ENCODE results near the gene FAM228B.

The FAM228B gene

GRCh38 chr2:24206242-24206641 is 83.0 kb downstream of the FAM228B start:
- DNase-seq, result no peak

DNA sequence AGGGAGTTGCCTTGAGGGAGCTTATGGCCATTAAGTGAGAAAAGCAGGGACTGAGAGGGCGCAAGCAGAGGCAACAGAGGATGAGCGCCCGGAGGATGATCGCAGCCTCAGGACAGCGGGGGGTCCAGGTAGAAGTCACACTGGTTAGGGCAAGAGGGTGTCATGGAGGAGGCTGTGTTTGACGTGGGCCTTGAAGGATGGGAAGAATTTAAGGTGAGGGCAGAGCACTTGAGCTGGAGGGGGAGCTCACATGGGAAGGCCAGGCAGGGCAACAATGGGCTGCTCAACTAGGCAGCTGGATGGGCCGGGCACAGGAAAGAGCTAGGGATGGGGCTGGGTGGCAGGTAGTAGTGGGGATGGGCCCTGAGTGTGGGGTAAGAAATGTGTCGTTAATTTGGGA is 83.4 kb downstream of the FAM228B start:
- DNase-seq, result no peak

DNA sequence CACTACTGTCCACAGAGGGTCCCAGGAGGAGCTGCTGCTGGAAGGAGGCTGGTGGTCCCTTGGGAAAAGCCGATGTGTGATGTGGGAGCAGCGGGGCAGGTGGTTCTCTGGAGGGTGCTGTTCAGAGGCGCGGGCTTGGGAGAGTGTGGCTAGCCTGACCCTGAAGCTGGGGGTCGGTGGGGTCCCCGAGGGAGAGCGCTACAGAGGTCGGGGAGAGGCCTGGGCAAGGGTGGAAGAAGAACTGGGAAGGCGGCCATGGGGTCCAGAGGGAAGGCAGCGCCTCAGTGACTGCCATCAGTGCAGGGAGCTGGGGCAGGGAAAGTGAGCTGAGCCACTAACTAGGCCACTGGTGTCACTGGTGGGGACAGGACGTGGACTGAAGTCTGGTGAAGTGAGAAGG is 84.1 kb downstream of the FAM228B start:
- no peak for DNase-seq

- DNase-seq, result no peak
Measured at GRCh38 chr2:24208490-24208889, 85.2 kb downstream of the FAM228B start.

DNA sequence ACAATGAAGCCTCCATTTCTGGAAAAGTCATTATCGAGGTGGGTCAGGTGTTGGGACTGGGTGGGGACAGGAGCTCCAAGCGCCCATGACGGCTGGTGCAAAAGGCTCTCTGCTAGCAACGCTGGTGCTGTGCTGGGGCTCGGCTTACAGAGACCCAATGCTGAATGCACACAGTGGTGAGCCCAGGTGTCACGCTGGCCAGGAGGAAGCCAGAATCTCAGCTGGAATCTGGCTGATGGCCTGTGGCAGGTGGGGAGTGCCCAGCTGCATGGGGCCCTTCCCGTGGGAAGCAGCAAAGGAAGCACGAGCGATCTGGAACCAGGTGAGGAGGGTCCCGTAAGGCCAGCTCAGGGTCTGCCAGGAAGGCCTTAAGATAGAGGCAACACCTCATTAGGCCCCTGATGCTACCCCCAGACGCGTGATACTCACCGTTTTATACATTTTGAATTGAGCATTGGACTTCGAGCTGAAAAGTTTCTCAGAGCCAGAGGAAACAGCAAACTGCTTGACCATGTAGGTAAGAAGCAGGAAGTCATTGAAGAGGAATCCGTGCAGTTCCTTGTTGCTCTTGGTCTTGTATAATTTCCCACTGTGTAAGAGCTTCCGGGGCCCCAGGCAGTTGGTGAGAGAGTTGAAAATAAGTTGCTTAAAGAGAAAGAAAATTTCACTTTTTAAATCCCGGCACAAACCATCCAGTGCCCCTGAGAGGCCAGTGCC is 86.3 kb downstream of the FAM228B start:
- DNase-seq, result no peak

- no peak for DNase-seq
Measured at GRCh38 chr2:24210106-24210455, 86.8 kb downstream of the FAM228B start.

- no peak for DNase-seq
Measured at GRCh38 chr2:24210723-24211122, 87.5 kb downstream of the FAM228B start.

GRCh38 chr2:24211408-24211807 is 88.1 kb downstream of the FAM228B start:
- DNase-seq, result no peak

DNA sequence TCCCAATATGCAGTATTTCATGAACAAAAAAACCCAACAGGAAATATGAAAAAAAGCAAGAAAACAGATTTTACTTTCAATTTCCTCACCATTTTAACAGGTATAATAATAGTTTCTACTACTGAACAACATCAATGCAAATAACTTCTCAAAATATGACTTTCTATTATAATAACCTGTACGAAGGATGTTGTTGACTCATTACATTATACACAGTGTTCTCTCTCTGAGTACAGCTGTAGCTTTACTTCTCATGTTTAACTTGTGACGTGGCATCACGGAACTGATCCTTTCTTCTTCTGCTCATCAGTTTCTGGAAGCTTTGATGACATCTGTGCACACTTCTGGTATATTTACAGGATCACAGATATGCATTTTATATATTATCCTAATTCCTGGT is 91.6 kb downstream of the FAM228B start:
- DNase-seq, result no peak
